K562 (cell line): Measurements from ENCODE around the gene PURA. TPM values are rescaled to one million over a fixed set of nuclear protein-coding genes. Genes with fewer than 3 reads are reported as not detected.

Experiments
- ARID4B ChIP-seq: sonication (generic); formaldehyde crosslinking; IDR thresholded peaks from 2 replicates; pipeline ENCODE4 v1.8.0; 2022; ENCODE audit warnings: mild to moderate bottlenecking, missing genetic modification reagents
- BRD9 ChIP-seq: fragments of 450-650 bp; IDR thresholded peaks from 2 replicates; pipeline ENCODE4 v1.6.1; 2018; ENCODE audit warnings: low read depth; ENCODE audit not compliant: partially characterized antibody
- CBX8 ChIP-seq: fragments of 200-600 bp; sonication (generic); IDR thresholded peaks from 2 replicates; pipeline ENCODE4 v1.6.1; 2012; ENCODE audit warnings: borderline replicate concordance, mixed run types, low read depth, mild to moderate bottlenecking, moderate library complexity, mixed read lengths, low read length, control low read depth, inconsistent platforms; ENCODE audit not compliant: poor library complexity, severe bottlenecking; ENCODE audit errors: extremely low read depth
- IFI16 ChIP-seq: fragments of 250-450 bp; sonication (Bioruptor Pico); IDR thresholded peaks from 2 replicates; pipeline ENCODE4 v2.1.2; 2022; ENCODE audit warnings: mild to moderate bottlenecking, inconsistent platforms
- MAFG ChIP-seq: fragments of 450-650 bp; conservative IDR thresholded peaks from 2 replicates; pipeline ENCODE4 v1.6.1; 2016; ENCODE audit warnings: missing genetic modification characterization, missing compliant biosample characterization
- MAFK ChIP-seq: IDR thresholded peaks from 2 replicates; pipeline ENCODE4 v1.6.1; 2011; ENCODE audit warnings: low read length, improper control_type of control experiment
- NFATC3 ChIP-seq: fragments of 450-650 bp; IDR thresholded peaks from 2 replicates; pipeline ENCODE4 v1.6.1; 2017; ENCODE audit warnings: mild to moderate bottlenecking
- PURB ChIP-seq: sonication (generic); formaldehyde crosslinking; IDR thresholded peaks from 2 replicates; pipeline ENCODE4 v1.9.0; 2021; ENCODE audit warnings: low read depth, mild to moderate bottlenecking, missing genetic modification reagents
- TRIM28 ChIP-seq: fragments of 450-650 bp; IDR thresholded peaks from 2 replicates; pipeline ENCODE4 v1.6.1; 2017
- ZNF583 ChIP-seq: fragments of 250-450 bp; sonication (Bioruptor Pico); IDR thresholded peaks from 2 replicates; pipeline ENCODE4 v1.4.0; 2020
- ZNF609 ChIP-seq: sonication (generic); formaldehyde crosslinking; IDR thresholded peaks from 2 replicates; pipeline ENCODE4 v1.8.1; 2023; ENCODE audit warnings: missing genetic modification reagents, mild to moderate bottlenecking, borderline replicate concordance
- polyA plus RNA-seq, 8 experiments: library from polyadenylated mRNA; depleted of rRNA in 4 of 8; stranded (reverse) in 5 of 8; unstranded in 3 of 8; fragments of >200 nt; fragmentation: Nextera tagmentation in 2 of 8; fragmentation: Illumina TruSeq in 1 of 8; extraction: Ambion mirVana in 2 of 8; extraction: Trizol in 1 of 8; gene quantifications; 2 replicates each; pipeline versions ENCODE4 v1.2.1 to v1.2.3, GENCODE V29; 2011 to 2014; ENCODE audit warnings: inconsistent platforms in 1 of 8, missing spikeins in 1 of 8
- total RNA-seq, 7 experiments: library from RNA; depleted of rRNA in 6 of 7; stranded (reverse); fragments of >200 nt in 6 of 7; fragmentation: Illumina TruSeq in 2 of 7; extraction: Trizol in 2 of 7; gene quantifications; 2 replicates each; pipeline versions ENCODE4 v1.2.1 to v1.2.3, GENCODE V29; 2011 to 2021; ENCODE audit warnings: low replicate concordance in 1 of 7
- TF ChIP-seq, protein P1 (sequence below): fragments of 200-800 bp; sonication (Bioruptor generic); IDR thresholded peaks from 2 replicates; pipeline ENCODE4 v1.6.1; 2017; ENCODE audit warnings: missing genetic modification characterization, missing compliant biosample characterization
- TF ChIP-seq, protein P2 (sequence below): fragments of 250-450 bp; sonication (Bioruptor Pico); IDR thresholded peaks from 2 replicates; pipeline ENCODE4 v1.5.0; 2021
- TF ChIP-seq, protein P3 (sequence below): fragments of 450-650 bp; IDR thresholded peaks from 2 replicates; pipeline ENCODE4 v1.6.1; 2016; ENCODE audit warnings: low read depth, mild to moderate bottlenecking, moderate library complexity

Gene PURA
- total and polyA plus RNA-seq, 9 of the 15 experiments (the other 6 are each of a cell fraction or from before 2014, with no cell fraction given) = 3.2 to 11.1 (median 5.4) TPM

DNA sequence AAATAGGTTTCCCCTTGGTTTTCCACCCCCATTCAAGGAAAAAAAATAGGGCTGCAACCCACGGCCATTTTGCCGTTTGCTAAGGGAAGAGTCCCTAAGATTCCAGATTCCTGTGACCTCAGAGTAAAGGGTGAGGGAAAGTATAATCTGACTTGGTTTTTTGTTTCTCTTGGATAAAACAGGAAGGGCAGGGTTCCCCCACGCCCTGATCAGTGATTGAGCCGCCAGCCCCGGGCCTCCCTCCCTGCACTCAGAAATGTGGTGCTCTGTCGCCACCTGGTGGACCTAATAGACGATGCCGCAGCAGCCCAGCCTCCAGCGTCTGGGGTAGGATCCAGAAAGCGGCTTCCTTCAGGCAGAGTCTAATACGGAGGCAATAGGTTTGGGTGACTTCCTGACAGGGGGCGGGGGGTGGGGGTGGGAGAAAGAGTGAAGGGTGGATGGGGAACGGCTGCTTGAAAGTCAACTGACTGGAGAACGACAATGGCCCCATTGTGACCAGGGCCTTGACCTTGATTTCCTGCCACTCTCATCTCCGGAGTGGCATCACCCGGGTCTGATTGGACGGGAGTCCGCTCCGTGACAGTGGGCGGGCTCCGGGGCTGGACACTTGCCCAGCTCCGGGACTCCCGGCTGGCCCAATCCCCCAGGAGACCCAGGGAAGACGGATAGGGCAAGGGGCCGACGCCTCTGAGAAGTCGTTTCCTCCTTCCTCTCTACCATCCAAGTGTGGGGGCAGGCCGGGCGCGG lies 43.3 kb downstream of the PURA start (continued):
- TF ChIP-seq ZNF609 (CRISPR knock-in tag) = no peak
- TF ChIP-seq TRIM28 = no peak
- TF ChIP-seq, protein P1, sequence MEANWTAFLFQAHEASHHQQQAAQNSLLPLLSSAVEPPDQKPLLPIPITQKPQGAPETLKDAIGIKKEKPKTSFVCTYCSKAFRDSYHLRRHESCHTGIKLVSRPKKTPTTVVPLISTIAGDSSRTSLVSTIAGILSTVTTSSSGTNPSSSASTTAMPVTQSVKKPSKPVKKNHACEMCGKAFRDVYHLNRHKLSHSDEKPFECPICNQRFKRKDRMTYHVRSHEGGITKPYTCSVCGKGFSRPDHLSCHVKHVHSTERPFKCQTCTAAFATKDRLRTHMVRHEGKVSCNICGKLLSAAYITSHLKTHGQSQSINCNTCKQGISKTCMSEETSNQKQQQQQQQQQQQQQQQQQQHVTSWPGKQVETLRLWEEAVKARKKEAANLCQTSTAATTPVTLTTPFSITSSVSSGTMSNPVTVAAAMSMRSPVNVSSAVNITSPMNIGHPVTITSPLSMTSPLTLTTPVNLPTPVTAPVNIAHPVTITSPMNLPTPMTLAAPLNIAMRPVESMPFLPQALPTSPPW (CRISPR knock-in tag) = peak; percentile 75
- TF ChIP-seq IFI16 (CRISPR knock-in tag) = no peak
- TF ChIP-seq PURB (CRISPR knock-in tag) = no peak
- TF ChIP-seq, protein P2, sequence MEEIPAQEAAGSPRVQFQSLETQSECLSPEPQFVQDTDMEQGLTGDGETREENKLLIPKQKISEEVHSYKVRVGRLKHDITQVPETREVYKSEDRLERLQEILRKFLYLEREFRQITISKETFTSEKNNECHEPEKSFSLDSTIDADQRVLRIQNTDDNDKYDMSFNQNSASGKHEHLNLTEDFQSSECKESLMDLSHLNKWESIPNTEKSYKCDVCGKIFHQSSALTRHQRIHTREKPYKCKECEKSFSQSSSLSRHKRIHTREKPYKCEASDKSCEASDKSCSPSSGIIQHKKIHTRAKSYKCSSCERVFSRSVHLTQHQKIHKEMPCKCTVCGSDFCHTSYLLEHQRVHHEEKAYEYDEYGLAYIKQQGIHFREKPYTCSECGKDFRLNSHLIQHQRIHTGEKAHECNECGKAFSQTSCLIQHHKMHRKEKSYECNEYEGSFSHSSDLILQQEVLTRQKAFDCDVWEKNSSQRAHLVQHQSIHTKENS (CRISPR knock-in tag) = no peak
- TF ChIP-seq MAFG (tag) = no peak
- TF ChIP-seq CBX8 = no peak
- no peak for TF ChIP-seq NFATC3
- no peak for TF ChIP-seq ZNF583 (CRISPR knock-in tag)
- no peak for TF ChIP-seq MAFK
- TF ChIP-seq ARID4B (CRISPR knock-in tag) = no peak
- TF ChIP-seq, protein P3, sequence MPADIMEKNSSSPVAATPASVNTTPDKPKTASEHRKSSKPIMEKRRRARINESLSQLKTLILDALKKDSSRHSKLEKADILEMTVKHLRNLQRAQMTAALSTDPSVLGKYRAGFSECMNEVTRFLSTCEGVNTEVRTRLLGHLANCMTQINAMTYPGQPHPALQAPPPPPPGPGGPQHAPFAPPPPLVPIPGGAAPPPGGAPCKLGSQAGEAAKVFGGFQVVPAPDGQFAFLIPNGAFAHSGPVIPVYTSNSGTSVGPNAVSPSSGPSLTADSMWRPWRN = no peak
- TF ChIP-seq BRD9 = no peak
